ENCODE data around the gene CCNA1. TPM values are rescaled to one million over a fixed set of nuclear protein-coding genes. Genes with fewer than 3 reads are reported as not detected.

CCNA1 gene
- total RNA-seq, 1 experiment from 2014 or later: 18.3 TPM

GRCh38 chr13:36405151-36405550 is 27.1 kb upstream of the CCNA1 start:
- no peak overlapping the region for H3K9ac ChIP-seq (ENCODE audit: low read length)
- H2AFZ ChIP-seq (ENCODE audit: low read length): no peak overlapping the region
- CTCF ChIA-PET: no interaction called here
- H4K20me1 ChIP-seq (ENCODE audit: low read length): no peaks in the 10 kb centered on the region
- no TSS peak for BruUV-seq (replicated peaks)
- DNase-seq: no peak
- H3K36me3 ChIP-seq (ENCODE audit: low read depth, low read length): no peaks in the 10 kb centered on the region
- H3K4me2 ChIP-seq (ENCODE audit: low read length): no peak overlapping the region
- no peak overlapping the region for H3K27ac ChIP-seq (ENCODE audit: low read length)
- H3K9me3 ChIP-seq (ENCODE audit: low read length): no peaks in the 10 kb centered on the region
- H3K4me3 ChIP-seq (ENCODE audit: low read length): no peak overlapping the region
- POLR2A ChIA-PET (ENCODE audit: unreplicated experiment): no interaction called here
- no peaks in the 10 kb centered on the region for H3K79me2 ChIP-seq (ENCODE audit: low read length)
- intact Hi-C loops (cut with micrococcal nuclease): no loop called here
- H3K4me1 ChIP-seq (ENCODE audit: insufficient read depth, low read length): no peaks in the 10 kb centered on the region
- H3K27me3 ChIP-seq (ENCODE audit: low read length): peaks cover 5% of the 10 kb centered on the region; the same call in 1 of the 2 replicates
- TF ChIP-seq EZH2 (IDR thresholded peaks at IDR 0.05; ENCODE audit: low read length, unreplicated experiment): no peak
- no peak for TF ChIP-seq CTCF (conservative IDR thresholded peaks at IDR 0.05; ENCODE audit: low read depth, low read length)
- TF ChIP-seq EZH2phosphoT487 (IDR thresholded peaks at IDR 0.05; ENCODE audit: borderline replicate concordance, low read length): no peak
- no peaks in the 10 kb centered on the region for H3K9me2 ChIP-seq (replicated peaks; ENCODE audit: low read length)
- H3F3A ChIP-seq (ENCODE audit: low read length, unreplicated experiment): no peaks in the 10 kb centered on the region
- ATAC-seq: no peak

- peaks cover 5% of the 10 kb centered on the region; the same call in 1 of the 2 replicates for H3K27me3 ChIP-seq (ENCODE audit: low read length)
- no peak overlapping the region for H3K9ac ChIP-seq (ENCODE audit: low read length)
- ATAC-seq (no peak), DNase-seq (no peak)
- ChIA-PET POLR2A (ENCODE audit: unreplicated experiment) (no interaction called here), CTCF (no interaction called here)
- no TSS peak for BruUV-seq (replicated peaks)
- no peak overlapping the region for H3K4me3 ChIP-seq (ENCODE audit: low read length)
- H3K27ac ChIP-seq (ENCODE audit: low read length): no peak overlapping the region
- H3F3A ChIP-seq (ENCODE audit: low read length, unreplicated experiment): no peaks in the 10 kb centered on the region
- H3K9me3 ChIP-seq (ENCODE audit: low read length): no peaks in the 10 kb centered on the region
- no peaks in the 10 kb centered on the region for H3K36me3 ChIP-seq (ENCODE audit: low read depth, low read length)
- no peaks in the 10 kb centered on the region for H4K20me1 ChIP-seq (ENCODE audit: low read length)
- H3K79me2 ChIP-seq (ENCODE audit: low read length): no peaks in the 10 kb centered on the region
- H3K4me1 ChIP-seq (ENCODE audit: insufficient read depth, low read length): peaks cover 6% of the 10 kb centered on the region; the same call in 1 of the 2 replicates
- no peak overlapping the region for H3K4me2 ChIP-seq (ENCODE audit: low read length)
- no peaks in the 10 kb centered on the region for H3K9me2 ChIP-seq (replicated peaks; ENCODE audit: low read length)
- TF ChIP-seq EZH2phosphoT487 (IDR thresholded peaks at IDR 0.05; ENCODE audit: borderline replicate concordance, low read length): no peak
- no peak for TF ChIP-seq CTCF (conservative IDR thresholded peaks at IDR 0.05; ENCODE audit: low read depth, low read length)
- no peak for TF ChIP-seq EZH2 (IDR thresholded peaks at IDR 0.05; ENCODE audit: low read length, unreplicated experiment)
- intact Hi-C loops (cut with micrococcal nuclease): no loop called here
- H2AFZ ChIP-seq (ENCODE audit: low read length): no peak overlapping the region
These were observed 19.6 kb upstream of the CCNA1 start for GRCh38 chr13:36412736-36413135.

- POLR2A ChIA-PET (ENCODE audit: unreplicated experiment): no interaction called here
- BruUV-seq (replicated peaks): no TSS peak
These were observed 19.1 kb upstream of the CCNA1 start for GRCh38 chr13:36413161-36413560.

More at GRCh38 chr13:36413161-36413560, 19.1 kb upstream of the CCNA1 start:
- Histone ChIP-seq H4K20me1 (ENCODE audit: low read length) (no peaks in the 10 kb centered on the region), H3K27ac (ENCODE audit: low read length) (no peak overlapping the region), H3K27me3 (ENCODE audit: low read length) (peaks cover 5% of the 10 kb centered on the region; the same call in 1 of the 2 replicates), H3K79me2 (ENCODE audit: low read length) (no peaks in the 10 kb centered on the region), H3K4me3 (ENCODE audit: low read length) (no peak overlapping the region), H2AFZ (ENCODE audit: low read length) (no peak overlapping the region), H3K9me2 (replicated peaks; ENCODE audit: low read length) (no peaks in the 10 kb centered on the region), H3K36me3 (ENCODE audit: low read depth, low read length) (no peaks in the 10 kb centered on the region), H3K9me3 (ENCODE audit: low read length) (no peaks in the 10 kb centered on the region), H3K4me1 (ENCODE audit: insufficient read depth, low read length) (peaks cover 8% of the 10 kb centered on the region; the same call in 1 of the 2 replicates), H3K9ac (ENCODE audit: low read length) (no peak overlapping the region), H3F3A (ENCODE audit: low read length, unreplicated experiment) (no peaks in the 10 kb centered on the region), H3K4me2 (ENCODE audit: low read length) (no peak overlapping the region)
- intact Hi-C loops (cut with micrococcal nuclease): no loop called here
- ATAC-seq (no peak), DNase-seq (no peak)
- TF ChIP-seq CTCF (conservative IDR thresholded peaks at IDR 0.05; ENCODE audit: low read depth, low read length): no peak
- no peak for TF ChIP-seq EZH2phosphoT487 (IDR thresholded peaks at IDR 0.05; ENCODE audit: borderline replicate concordance, low read length)
- TF ChIP-seq EZH2 (IDR thresholded peaks at IDR 0.05; ENCODE audit: low read length, unreplicated experiment): no peak
- CTCF ChIA-PET: no interaction called here
